ENCODE data around the gene CCDC184. TPM values are rescaled to one million over a fixed set of nuclear protein-coding genes. Genes with fewer than 3 reads are reported as not detected.

The CCDC184 gene
- polyA plus RNA-seq, 2 of the 4 experiments (the other 2 are of a cell fraction): 1.5 to 2.7 TPM

- ChIA-PET CTCF (interaction anchor here (0.7 to 5.7 kb wide), 13 partner anchors 9 to 445 kb away, joined by 3 to 63 read pairs (median 4); no protein-coding TSS in a partner anchor), POLR2A (interaction anchor here (0.6 to 1.0 kb wide), 4 partner anchors 12 to 362 kb away, joined by 3 to 6 read pairs (median 4); partner anchors contain the start of gene ASB8)
- no peak for FAIRE-seq
Measured at GRCh38 chr12:48182631-48183030, 813 bp upstream of the CCDC184 start.

GRCh38 chr12:48183876-48184548 is 568 bp downstream of the CCDC184 start:
- Histone ChIP-seq H3K4me3 (peak overlapping the region; percentile 64), H3K27ac (peak overlapping the region; percentile 64 to 84), H3K9me3 (no peaks in the 10 kb centered on the region), H3K4me1 (peaks cover 7% of the 10 kb centered on the region; the same call in 2 of the 3 replicates), H3K4me2 (peak overlapping the region; percentile 81)
- DNase-seq (ENCODE audit: low read depth in 1 of 2, low spot score in 1 of 2): no peak
- no peak for TF ChIP-seq CEBPB (IDR thresholded peaks at IDR 0.05)
- no peak for TF ChIP-seq JUN (IDR thresholded peaks at IDR 0.05)
- TF ChIP-seq NPAS2 (CRISPR knock-in tag; IDR thresholded peaks at IDR 0.05; ENCODE audit: borderline replicate concordance): no peak
- TF ChIP-seq CHD4 (IDR thresholded peaks at IDR 0.05; ENCODE audit: borderline replicate concordance): no peak
- no peak for TF ChIP-seq HOXB5 (CRISPR knock-in tag; IDR thresholded peaks at IDR 0.05)
- no peak for TF ChIP-seq HOXA7 (CRISPR knock-in tag; IDR thresholded peaks at IDR 0.05)
- TF ChIP-seq NR3C1 (IDR thresholded peaks at IDR 0.05): no peak
- no peak for TF ChIP-seq KDM1A (IDR thresholded peaks at IDR 0.05; ENCODE audit: low read depth)
- TF ChIP-seq POLR2AphosphoS2 (conservative IDR thresholded peaks at IDR 0.05; ENCODE audit: low read length): no peak
- TF ChIP-seq CHD2 (IDR thresholded peaks at IDR 0.05; ENCODE audit: low read length, partially characterized antibody): no peak
- WGBS (ENCODE audit: missing lambda C conversion rate): 40% methylated on average over 39 of the region's 61 CpGs
- POLR2A ChIA-PET: no interaction called here
- ATAC-seq: peak; percentile 22 to 51
- CTCF ChIA-PET: interaction anchor here (0.7 to 5.7 kb wide), 9 partner anchors 8 to 435 kb away, joined by 3 to 63 read pairs (median 6); partner anchors contain the start of gene ASB8
- no peak for FAIRE-seq

More at GRCh38 chr12:48182631-48183030, 813 bp upstream of the CCDC184 start:
- Histone ChIP-seq H3K4me1 (peaks cover 7% of the 10 kb centered on the region; the same call in 2 of the 3 replicates), H3K27ac (peak overlapping the region; percentile 64 to 84; a peak in 5 of 6 replicates), H3K9me3 (no peaks in the 10 kb centered on the region), H3K4me3 (peak overlapping the region; percentile 64), H3K4me2 (peak overlapping the region; percentile 81)
- no peak for DNase-seq (ENCODE audit: low read depth in 1 of 2, low spot score in 1 of 2)
- WGBS (ENCODE audit: missing lambda C conversion rate): 24% methylated on average over 7 of the region's 7 CpGs
- no peak for ATAC-seq
- no peak for TF ChIP-seq BHLHE40 (IDR thresholded peaks at IDR 0.05; ENCODE audit: low read depth, low read length)
- TF ChIP-seq HMGXB4 (CRISPR knock-in tag; IDR thresholded peaks at IDR 0.05; ENCODE audit: borderline replicate concordance): no peak
- no peak for TF ChIP-seq MAX (IDR thresholded peaks at IDR 0.05)
- no peak for TF ChIP-seq MAZ (IDR thresholded peaks at IDR 0.05; ENCODE audit: borderline replicate concordance, low read depth, low read length)
- no peak for TF ChIP-seq CBX8 (IDR thresholded peaks at IDR 0.05)
- TF ChIP-seq RARB (CRISPR knock-in tag; IDR thresholded peaks at IDR 0.05): no peak
- TF ChIP-seq MYC (IDR thresholded peaks at IDR 0.05; ENCODE audit: borderline replicate concordance, low read length): no peak
- TF ChIP-seq ZSCAN20 (CRISPR knock-in tag; IDR thresholded peaks at IDR 0.05): no peak
- TF ChIP-seq RAD21 (conservative IDR thresholded peaks at IDR 0.05 in 1 of 2, IDR thresholded peaks at IDR 0.05 in 1 of 2): no peak

GRCh38 chr12:48184549-48184922 is 1.1 kb downstream of the CCDC184 start:
- Histone ChIP-seq H3K4me3 (no peak overlapping the region), H3K4me2 (peak overlapping the region; percentile 81; the same call in 2 of the 3 replicates), H3K4me1 (peaks cover 7% of the 10 kb centered on the region; the same call in 2 of the 3 replicates), H3K9me3 (no peaks in the 10 kb centered on the region), H3K27ac (no peak overlapping the region)
- WGBS (ENCODE audit: missing lambda C conversion rate): 91% methylated on average over 14 of the region's 20 CpGs
- CTCF ChIA-PET: interaction anchor here (0.7 to 5.7 kb wide), 5 partner anchors 8 to 434 kb away, joined by 3 to 63 read pairs (median 5); partner anchors contain the start of gene ASB8
- no peak for TF ChIP-seq GATA3 (IDR thresholded peaks at IDR 0.05; ENCODE audit: borderline replicate concordance)
- FAIRE-seq (no peak), DNase-seq (ENCODE audit: low read depth in 1 of 2, low spot score in 1 of 2) (no peak), ATAC-seq (no peak)
- POLR2A ChIA-PET: no interaction called here
